Vagina (tissue), 2 donors: ENCODE results near the gene AGFG1. TPM values are rescaled to one million over a fixed set of nuclear protein-coding genes. Genes with fewer than 3 reads are reported as not detected.

Experiments used
- DNase-seq, 2 donors: peaks; one replicate each; pipeline ENCODE4 v3.0.0-alpha.2; 2017; ENCODE audit errors: extremely low spot score in 2 of 2
- H3K27ac ChIP-seq: fragments of 200-600 bp; sonication (generic); one replicate; pipeline ENCODE4 v1.5.1; 2019
- H3K27me3 ChIP-seq: fragments of 200-600 bp; sonication (generic); one replicate; pipeline ENCODE4 v1.5.1; 2019
- H3K36me3 ChIP-seq, 2 donors: fragments of 200-600 bp; sonication (generic); one replicate each; pipeline ENCODE4 v1.5.1; 2017 to 2019
- H3K4me1 ChIP-seq: fragments of 200-600 bp; sonication (generic); one replicate; pipeline ENCODE4 v1.5.1; 2019
- H3K4me3 ChIP-seq, 2 donors: fragments of 200-600 bp; sonication (generic); 1 replicate in 1 of 2; 2 replicates in 1 of 2; pipeline ENCODE4 v1.5.1; 2016 to 2019
- H3K9me3 ChIP-seq: fragments of 200-600 bp; sonication (generic); one replicate; pipeline ENCODE4 v1.5.1; 2019
- CTCF ChIP-seq, 3 experiments: fragments of 450-650 bp in 2 of 3; fragments of 200-600 bp in 1 of 3; sonication (generic) in 1 of 3; IDR thresholded peaks; one replicate each; pipeline ENCODE4 v1.5.1; 2017 to 2019; ENCODE audit warnings: antibody characterized with exemption in 3 of 3, mild to moderate bottlenecking in 2 of 3, moderate library complexity in 2 of 3
- POLR2A ChIP-seq, 2 donors: fragments of 450-650 bp; IDR thresholded peaks; one replicate each; pipeline ENCODE4 v1.6.1; 2017; ENCODE audit warnings: antibody characterized with exemption in 2 of 2, mild to moderate bottlenecking in 2 of 2, moderate library complexity in 2 of 2
- POLR2AphosphoS5 ChIP-seq, 2 donors: sonication (generic); formaldehyde crosslinking; IDR thresholded peaks; one replicate each; pipeline ENCODE4 v1.9.0; 2017; ENCODE audit warnings: antibody characterized with exemption in 2 of 2, mild to moderate bottlenecking in 2 of 2, low read depth in 1 of 2; ENCODE audit not compliant: insufficient read depth in 1 of 2
- intact Hi-C: fragments of 100-400 bp; cut with DNase I; formaldehyde crosslinking; loops from one replicate; pipeline ENCODE4 v1.15.1; 2023
- total RNA-seq: library from RNA; depleted of rRNA; stranded (reverse); fragments of >200 nt; gene quantifications from one replicate; pipeline ENCODE4 v1.2.3, GENCODE V29; 2016

Gene AGFG1
- total RNA-seq, 1 donor from 2014 or later = 53.3 TPM

DNA sequence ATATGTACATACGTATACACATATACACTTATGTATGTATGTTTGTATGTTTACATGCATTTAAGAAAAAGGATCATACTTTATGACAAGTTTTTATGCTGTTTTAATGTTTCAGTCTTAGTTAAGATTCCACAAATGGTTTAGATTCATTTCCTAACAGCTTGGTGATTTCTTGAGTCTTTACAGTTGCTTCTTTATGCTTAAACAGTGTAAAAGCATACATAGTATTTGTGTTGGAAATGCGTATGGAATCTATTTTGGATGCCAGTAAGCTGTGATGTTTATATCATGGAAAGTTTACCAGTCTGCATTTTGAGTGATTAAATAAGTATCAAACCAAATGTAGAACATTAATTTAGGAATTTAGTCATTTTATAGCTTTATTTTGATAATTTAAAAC is 55.4 kb downstream of the AGFG1 start:
- no peaks in the 10 kb centered on the region for H3K27me3 ChIP-seq
- no peak for TF ChIP-seq POLR2A (IDR thresholded peaks at IDR 0.05)
- no peak for TF ChIP-seq POLR2AphosphoS5 (IDR thresholded peaks at IDR 0.05; ENCODE audit: insufficient read depth in 1 of 2, low read depth in 1 of 2)
- no peaks in the 10 kb centered on the region for H3K9me3 ChIP-seq
- no peak for DNase-seq
- H3K27ac ChIP-seq = no peak overlapping the region
- H3K4me1 ChIP-seq = no peaks in the 10 kb centered on the region
- no peak overlapping the region for H3K4me3 ChIP-seq
- peaks cover 0 to 5% of the 10 kb centered on the region in 2 donors for H3K36me3 ChIP-seq
- intact Hi-C loops = no loop called here

- H3K27ac ChIP-seq = no peak overlapping the region
- DNase-seq = no peak
- peaks cover 0 to 10% of the 10 kb centered on the region in 2 donors for H3K36me3 ChIP-seq
- H3K4me1 ChIP-seq = no peaks in the 10 kb centered on the region
- no peak overlapping the region for H3K4me3 ChIP-seq
- H3K27me3 ChIP-seq = no peaks in the 10 kb centered on the region
- TF ChIP-seq POLR2A (IDR thresholded peaks at IDR 0.05) (no peak), POLR2AphosphoS5 (IDR thresholded peaks at IDR 0.05; ENCODE audit: insufficient read depth in 1 of 2, low read depth in 1 of 2) (no peak), CTCF (IDR thresholded peaks at IDR 0.05) (no peak)
- intact Hi-C loops = no loop called here
- H3K9me3 ChIP-seq = no peaks in the 10 kb centered on the region
Measured at GRCh38 chr2:227528803-227529202, 56.8 kb downstream of the AGFG1 start.

DNA sequence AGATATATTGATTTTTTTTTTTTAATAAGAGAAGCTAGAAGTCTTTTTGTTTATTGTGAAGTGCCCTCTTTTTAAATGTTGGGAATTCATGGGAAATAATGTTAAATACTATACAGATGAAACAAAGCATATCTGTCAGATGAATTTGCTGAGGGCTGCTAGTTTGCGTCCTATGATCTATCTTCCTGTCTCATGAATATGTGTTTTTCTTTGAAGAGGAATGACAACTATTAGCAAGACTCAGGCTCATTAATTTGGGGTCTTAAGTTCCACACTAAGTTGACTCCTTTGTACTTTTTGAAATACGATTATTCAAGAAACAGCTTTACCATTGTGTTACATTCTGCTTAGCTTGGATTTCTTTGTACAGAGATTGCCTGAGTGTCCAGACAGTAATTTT is 57.9 kb downstream of the AGFG1 start:
- Histone ChIP-seq H3K9me3 (no peaks in the 10 kb centered on the region), H3K36me3 (peaks cover 0 to 14% of the 10 kb centered on the region in 2 donors), H3K4me1 (no peaks in the 10 kb centered on the region), H3K27ac (no peak overlapping the region), H3K27me3 (no peaks in the 10 kb centered on the region), H3K4me3 (no peak overlapping the region)
- intact Hi-C loops = no loop called here
- no peak for DNase-seq
- TF ChIP-seq POLR2A (IDR thresholded peaks at IDR 0.05) (no peak), CTCF (IDR thresholded peaks at IDR 0.05) (no peak), POLR2AphosphoS5 (IDR thresholded peaks at IDR 0.05; ENCODE audit: insufficient read depth in 1 of 2, low read depth in 1 of 2) (no peak)

GRCh38 chr2:227534714-227535113 is 62.8 kb downstream of the AGFG1 start:
- Histone ChIP-seq H3K36me3 (peaks cover 0 to 39% of the 10 kb centered on the region in 2 donors), H3K4me1 (no peaks in the 10 kb centered on the region), H3K4me3 (no peak overlapping the region), H3K27me3 (no peaks in the 10 kb centered on the region), H3K27ac (no peak overlapping the region), H3K9me3 (no peaks in the 10 kb centered on the region)
- intact Hi-C loops = no loop called here
- TF ChIP-seq CTCF (IDR thresholded peaks at IDR 0.05) = no peak
- no peak for DNase-seq

DNA sequence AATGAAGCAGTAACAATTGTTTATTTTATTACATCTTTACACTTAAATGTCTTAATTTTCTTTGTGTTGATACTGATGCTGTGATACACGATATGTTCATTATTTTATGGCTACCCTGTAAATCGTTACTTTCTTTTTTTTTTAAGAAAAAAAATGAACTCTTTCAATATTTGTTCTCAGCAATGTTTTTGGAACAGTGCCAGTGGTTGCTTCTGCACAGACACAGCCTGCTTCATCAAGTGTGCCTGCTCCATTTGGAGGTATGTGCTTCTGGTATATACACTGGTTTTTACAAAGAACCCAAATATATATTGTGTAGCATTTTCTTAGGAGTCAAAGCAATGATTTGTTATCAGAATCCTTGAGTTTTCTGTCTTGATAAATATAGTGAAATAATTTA is 64.5 kb downstream of the AGFG1 start:
- no peak for TF ChIP-seq POLR2A (IDR thresholded peaks at IDR 0.05)
- no peak for TF ChIP-seq CTCF (IDR thresholded peaks at IDR 0.05)
- TF ChIP-seq POLR2AphosphoS5 (IDR thresholded peaks at IDR 0.05; ENCODE audit: insufficient read depth in 1 of 2, low read depth in 1 of 2) = no peak
- no peak overlapping the region for H3K27ac ChIP-seq
- intact Hi-C loops = no loop called here
- H3K36me3 ChIP-seq = peaks cover 0 to 49% of the 10 kb centered on the region in 2 donors
- no peak overlapping the region for H3K4me3 ChIP-seq
- no peaks in the 10 kb centered on the region for H3K9me3 ChIP-seq
- no peak for DNase-seq
- H3K27me3 ChIP-seq = no peaks in the 10 kb centered on the region
- H3K4me1 ChIP-seq = no peaks in the 10 kb centered on the region
